Testis (tissue), 2 donors: ENCODE measurements around the gene UBE3B.

ENCODE experiments used
- POLR2A ChIP-seq: fragments of 450-650 bp; IDR thresholded peaks from one replicate; pipeline ENCODE4 v1.6.1; 2017; ENCODE audit warnings: antibody characterized with exemption, mild to moderate bottlenecking, moderate library complexity
- TF ChIP-seq, protein P1 (sequence below), 3 experiments: fragments of 450-650 bp in 2 of 3; fragments of 200-600 bp in 1 of 3; sonication (generic) in 1 of 3; IDR thresholded peaks; one replicate each; pipeline ENCODE4 v1.5.1; 2016 to 2019; ENCODE audit warnings: antibody characterized with exemption in 3 of 3, mild to moderate bottlenecking in 2 of 3, moderate library complexity in 1 of 3

DNA sequence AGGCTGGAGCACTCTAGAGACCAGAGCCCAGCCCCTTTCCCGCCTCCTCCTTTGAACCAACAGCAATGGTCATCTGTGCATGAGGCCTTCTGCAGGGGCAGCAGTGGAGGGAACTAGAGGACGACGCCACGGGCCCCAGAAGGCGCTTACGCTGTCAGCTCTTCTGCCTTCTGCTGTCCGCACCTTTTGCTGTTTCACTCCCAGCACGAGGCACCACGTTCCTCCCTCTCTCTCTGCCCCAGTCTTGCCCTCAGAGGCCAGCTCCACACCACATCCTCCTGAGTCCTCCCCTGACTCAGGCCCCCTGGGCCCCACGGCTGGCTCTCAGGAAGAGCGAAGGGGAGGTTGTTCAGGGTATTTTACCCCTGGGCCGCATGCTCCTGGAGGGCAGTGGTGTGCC, 80.4 kb downstream of the UBE3B start:
- TF ChIP-seq, protein P1, sequence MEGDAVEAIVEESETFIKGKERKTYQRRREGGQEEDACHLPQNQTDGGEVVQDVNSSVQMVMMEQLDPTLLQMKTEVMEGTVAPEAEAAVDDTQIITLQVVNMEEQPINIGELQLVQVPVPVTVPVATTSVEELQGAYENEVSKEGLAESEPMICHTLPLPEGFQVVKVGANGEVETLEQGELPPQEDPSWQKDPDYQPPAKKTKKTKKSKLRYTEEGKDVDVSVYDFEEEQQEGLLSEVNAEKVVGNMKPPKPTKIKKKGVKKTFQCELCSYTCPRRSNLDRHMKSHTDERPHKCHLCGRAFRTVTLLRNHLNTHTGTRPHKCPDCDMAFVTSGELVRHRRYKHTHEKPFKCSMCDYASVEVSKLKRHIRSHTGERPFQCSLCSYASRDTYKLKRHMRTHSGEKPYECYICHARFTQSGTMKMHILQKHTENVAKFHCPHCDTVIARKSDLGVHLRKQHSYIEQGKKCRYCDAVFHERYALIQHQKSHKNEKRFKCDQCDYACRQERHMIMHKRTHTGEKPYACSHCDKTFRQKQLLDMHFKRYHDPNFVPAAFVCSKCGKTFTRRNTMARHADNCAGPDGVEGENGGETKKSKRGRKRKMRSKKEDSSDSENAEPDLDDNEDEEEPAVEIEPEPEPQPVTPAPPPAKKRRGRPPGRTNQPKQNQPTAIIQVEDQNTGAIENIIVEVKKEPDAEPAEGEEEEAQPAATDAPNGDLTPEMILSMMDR (IDR thresholded peaks at IDR 0.05) = no peak
- TF ChIP-seq POLR2A = no peak
